ENCODE measurements around the gene ZDHHC14.
A peak's percentile ranks its signal among the peaks of the same experiment; 100 is the strongest.

ZDHHC14 gene

DNA sequence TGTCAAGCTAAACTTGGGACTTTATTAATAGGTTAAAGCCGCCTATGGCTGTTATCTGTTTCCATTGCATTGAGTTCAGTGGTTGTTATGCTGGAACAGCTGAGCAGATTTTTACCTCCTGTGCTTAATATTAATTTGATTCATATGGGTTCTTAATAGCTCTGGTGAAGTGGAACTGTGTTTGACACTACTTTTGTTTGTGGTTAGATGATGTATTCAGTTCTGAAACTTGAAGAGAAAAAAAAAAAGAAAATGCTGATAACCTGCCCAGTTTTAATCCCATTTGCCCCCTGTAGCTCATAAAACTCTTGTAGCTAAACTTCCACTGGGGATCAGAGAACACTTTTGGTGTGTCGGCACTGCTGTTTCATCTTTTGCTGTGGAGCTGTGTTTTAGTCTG is 117.8 kb downstream of the ZDHHC14 start:
- H3K4me3 ChIP-seq (ENCODE audit: low read length): no peak overlapping the region
- no peak for DNase-seq (ENCODE audit: low read depth, low spot score)

DNA sequence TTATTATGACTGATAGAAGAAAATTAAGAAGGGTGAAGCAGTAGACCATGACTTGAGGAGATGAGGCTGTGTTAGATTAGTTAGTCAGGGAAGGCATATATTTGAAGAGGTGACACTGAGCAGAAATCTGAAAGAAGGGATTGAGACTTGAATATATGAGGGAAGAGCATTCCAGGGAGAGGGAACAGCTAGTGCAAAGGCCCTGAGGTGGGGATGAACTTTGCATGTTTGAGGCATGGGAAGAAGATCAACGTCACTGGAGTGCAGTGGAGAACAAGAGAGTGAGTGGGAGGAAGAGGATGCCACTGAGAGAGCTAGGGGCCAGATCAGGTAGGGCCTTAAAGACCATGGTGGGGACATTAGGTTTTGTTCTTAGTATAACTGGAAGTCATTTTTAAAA is 119.0 kb downstream of the ZDHHC14 start:
- no peak overlapping the region for H3K4me3 ChIP-seq (ENCODE audit: low read length)
- no peak for DNase-seq (ENCODE audit: low read depth, low spot score)

DNA sequence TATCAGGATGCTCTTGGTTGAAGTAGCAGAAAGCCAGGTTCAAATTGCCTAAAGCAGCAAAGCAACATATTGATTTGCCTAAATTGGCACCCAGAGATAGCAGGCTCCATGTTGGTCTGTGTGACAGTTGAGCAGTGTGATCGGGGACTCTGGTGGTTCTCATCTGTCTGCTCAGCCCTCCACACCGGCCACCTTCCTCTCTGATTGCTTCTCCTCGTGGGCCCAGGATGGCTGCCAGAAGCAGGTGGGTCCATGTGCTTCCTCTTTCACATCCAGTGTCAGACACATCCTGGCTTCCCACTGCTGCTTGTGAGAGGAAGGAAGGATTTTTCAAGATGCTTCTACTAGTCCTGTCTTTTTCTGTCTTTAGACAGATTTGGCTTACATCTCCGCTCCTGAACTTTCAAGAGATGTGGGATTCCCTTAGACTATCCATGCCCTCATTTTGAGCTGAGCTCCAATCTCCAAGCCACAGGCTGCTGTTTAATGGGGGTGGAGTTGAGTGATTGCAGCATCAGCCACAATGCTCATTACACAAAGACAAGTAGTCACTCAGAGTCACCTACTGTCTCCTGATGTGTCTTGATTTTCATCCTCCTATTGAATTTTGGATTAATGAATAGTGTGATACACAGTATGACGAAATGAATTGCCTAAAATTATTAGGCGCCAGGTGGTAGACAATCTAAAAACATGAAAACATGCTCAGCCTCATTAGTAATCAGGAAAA is 122.2 kb downstream of the ZDHHC14 start:
- no peak for DNase-seq (ENCODE audit: low read depth, low spot score)

GRCh38 chr6:157505912-157506491 is 125.0 kb downstream of the ZDHHC14 start:
- H3K4me3 ChIP-seq (ENCODE audit: low read length): no peak overlapping the region
- no peak for DNase-seq (ENCODE audit: low read depth, low spot score)

More for the DNA sequence above, 122.2 kb downstream of the ZDHHC14 start:
- no peak overlapping the region for H3K4me3 ChIP-seq (ENCODE audit: low read length)

DNA sequence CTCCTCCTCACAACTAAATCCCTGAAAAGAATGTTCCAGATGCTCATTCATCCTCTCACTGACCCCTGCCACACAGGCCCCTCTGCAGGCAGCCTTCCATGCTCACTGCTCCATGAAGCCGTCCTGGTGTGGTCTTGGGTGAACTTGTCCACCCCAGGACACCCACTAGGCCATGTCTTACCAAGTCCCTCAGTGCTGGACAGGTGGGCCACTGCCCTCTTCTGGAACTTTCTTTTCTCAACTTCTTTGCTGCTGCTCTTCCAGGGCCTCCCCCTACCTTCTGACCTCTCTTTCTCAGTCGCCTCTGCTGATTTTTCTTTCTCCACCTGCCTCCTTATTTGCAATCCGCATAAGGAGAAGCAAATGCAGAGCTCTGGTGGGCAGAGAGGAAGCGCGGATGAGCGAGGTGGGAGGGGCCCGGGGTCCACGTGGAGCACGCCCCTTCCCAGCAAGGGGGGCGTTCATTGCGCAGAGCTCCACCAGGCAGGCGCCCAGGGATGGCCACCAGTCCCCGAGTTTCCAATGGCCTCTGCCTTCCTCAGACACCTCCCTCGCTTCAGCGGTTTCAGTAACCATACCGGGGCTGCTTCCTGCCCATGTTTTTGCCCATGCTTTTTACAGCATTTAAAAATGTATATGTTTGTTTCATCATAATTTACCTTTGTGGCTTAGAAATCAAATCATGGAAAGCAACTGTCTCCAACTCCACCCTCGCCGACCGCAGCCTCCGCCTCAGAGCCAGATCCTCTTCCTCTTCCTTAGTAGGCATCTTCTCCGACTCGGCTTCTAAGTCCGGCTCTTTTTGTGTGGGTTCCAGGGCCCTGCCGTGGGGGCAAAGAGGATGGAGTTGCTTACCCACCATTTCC is 129.6 kb downstream of the ZDHHC14 start:
- DNase-seq (ENCODE audit: low read depth, low spot score): peak; percentile 59
- peak overlapping the region; percentile 29 for H3K4me3 ChIP-seq (ENCODE audit: low read length)

- H3K4me3 ChIP-seq (ENCODE audit: low read length): no peak overlapping the region
- DNase-seq (ENCODE audit: low read depth, low spot score): no peak
These were observed 130.8 kb downstream of the ZDHHC14 start for GRCh38 chr6:157511682-157512381.

DNA sequence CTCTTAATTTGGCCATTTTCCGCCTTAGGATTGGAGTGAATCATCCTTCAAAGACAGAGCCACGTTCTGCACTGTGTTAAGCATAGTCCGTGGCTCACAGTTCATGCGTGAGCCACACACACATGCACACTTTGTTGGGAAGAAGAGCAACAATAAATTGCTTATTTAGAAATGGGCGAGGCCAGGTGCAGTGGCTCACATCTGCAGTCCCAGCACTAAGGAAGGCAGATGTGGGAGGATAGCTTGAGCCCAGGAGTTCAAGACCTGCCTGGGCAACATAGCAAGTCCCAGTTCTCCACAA is 131.3 kb downstream of the ZDHHC14 start:
- DNase-seq (ENCODE audit: low read depth, low spot score): no peak
- no peak overlapping the region for H3K4me3 ChIP-seq (ENCODE audit: low read length)

- no peak overlapping the region for H3K4me3 ChIP-seq (ENCODE audit: low read length)
- DNase-seq (ENCODE audit: low read depth, low spot score): no peak
These were observed 132.1 kb downstream of the ZDHHC14 start for GRCh38 chr6:157513004-157513603.

DNA sequence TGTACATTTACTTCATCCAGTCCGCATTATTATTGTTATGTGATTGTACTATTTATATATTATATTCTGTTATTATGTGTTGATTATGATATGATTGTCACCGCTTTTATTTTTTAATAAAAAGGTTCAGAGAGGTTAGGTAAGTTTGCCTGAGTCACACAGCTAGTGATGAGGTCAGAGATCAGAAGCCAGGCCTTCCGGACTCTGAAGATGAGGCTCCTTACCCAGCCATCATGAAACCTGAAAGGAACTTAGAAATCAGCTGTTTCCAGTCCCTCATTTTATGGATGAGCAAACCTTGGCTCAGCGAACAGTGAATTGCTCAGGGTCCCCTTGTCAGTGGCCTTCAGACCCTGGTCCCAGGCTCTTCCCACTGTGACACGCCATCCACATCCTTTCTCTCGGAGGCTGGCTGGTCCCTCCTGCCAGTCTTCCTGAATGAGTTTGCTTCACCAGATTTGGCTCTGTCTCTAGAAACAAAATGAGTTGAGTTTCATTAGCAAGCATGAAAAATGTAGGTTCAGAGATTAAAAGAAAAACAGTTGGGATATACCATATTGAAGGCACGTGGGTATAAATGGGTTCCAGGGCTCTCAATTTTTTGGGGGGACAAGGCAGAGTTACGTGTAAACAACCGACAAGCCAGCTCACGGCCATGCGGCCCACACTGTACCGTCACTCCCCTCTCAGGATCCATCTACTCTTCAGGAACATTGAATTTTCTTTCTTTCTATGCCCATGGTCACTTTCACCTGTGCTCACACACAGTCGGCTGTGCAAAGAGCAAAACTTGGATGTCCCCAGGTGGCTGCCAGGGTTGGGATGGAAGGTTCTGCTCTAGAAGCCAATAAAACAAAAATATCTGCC is 132.9 kb downstream of the ZDHHC14 start:
- H3K4me3 ChIP-seq (ENCODE audit: low read length): no peak overlapping the region
- DNase-seq (ENCODE audit: low read depth, low spot score): no peak

DNA sequence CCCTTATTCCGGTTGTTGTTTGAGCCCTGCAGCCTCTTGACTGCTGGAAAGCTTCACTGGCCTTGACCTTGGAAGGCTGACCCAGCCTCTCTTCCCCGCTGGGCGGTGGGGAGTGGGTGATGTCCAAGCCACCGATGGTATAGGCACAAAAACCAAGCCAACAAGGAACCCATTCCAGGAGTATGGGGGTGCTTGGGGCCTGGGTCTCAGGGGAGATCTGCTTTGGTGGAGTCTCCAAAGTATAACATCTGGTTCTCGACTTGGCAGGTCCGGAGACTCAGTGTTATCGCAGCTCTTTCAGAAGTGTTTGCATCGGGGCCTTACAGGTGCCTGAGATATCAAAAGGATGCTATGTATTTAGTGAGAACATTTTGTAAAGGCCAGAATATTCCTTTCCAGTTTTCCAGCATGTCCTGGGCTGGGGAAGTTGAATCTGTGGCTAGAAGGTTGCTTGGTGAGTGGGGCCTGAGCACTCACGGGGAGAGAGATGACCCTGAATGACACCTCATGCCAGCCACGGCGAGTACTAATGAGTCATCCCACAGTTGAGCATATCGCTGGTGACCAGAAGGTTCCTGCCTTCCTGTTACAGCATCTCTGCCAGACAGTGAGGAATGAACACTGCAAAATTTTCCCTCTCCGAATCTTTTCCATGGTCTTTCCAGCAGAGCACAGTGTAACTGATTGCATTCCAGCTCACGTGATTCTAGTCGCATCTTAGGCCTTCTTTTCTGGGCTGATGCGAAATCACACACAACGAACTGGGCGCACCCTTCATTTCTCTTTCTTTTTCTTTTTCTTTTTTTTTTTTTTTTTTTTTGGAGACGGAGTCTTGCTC is 133.9 kb downstream of the ZDHHC14 start:
- no peak for DNase-seq (ENCODE audit: low read depth, low spot score)
- H3K4me3 ChIP-seq (ENCODE audit: low read length): no peak overlapping the region

DNA sequence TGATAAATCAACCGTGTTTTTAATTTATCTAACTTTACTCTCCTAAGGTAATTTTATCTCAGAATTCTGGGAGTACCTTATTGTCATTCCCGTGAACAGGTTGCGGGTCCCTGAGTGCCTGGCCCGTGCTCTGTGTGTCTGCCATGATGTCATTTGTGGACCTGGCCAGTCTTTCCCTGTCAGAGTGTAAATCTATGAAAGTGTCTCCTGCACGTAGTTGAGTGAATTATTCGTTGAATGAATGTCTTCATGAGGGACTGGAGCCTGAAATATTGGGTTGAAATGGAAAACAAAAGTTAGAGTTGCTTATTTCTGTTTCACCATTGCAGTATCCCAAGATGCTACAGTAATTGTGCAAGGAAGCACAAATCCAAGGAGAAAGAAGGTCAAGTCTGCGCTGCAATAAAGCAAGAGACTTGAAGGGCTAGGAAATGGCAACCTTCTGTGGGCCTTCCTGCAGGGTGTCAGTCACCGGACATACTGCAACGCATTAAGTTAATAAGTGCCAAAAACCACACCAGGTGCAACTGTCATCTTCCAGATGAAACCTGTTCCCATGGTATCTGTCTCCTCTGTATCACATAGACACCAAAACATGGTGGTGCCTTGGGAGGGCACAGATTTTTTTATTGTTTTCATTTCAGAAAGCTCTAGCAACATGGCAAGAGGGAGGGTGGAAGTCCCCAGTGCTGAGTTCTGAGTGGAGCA is 135.5 kb downstream of the ZDHHC14 start:
- H3K4me3 ChIP-seq (ENCODE audit: low read length): no peak overlapping the region
- no peak for DNase-seq (ENCODE audit: low read depth, low spot score)

DNA sequence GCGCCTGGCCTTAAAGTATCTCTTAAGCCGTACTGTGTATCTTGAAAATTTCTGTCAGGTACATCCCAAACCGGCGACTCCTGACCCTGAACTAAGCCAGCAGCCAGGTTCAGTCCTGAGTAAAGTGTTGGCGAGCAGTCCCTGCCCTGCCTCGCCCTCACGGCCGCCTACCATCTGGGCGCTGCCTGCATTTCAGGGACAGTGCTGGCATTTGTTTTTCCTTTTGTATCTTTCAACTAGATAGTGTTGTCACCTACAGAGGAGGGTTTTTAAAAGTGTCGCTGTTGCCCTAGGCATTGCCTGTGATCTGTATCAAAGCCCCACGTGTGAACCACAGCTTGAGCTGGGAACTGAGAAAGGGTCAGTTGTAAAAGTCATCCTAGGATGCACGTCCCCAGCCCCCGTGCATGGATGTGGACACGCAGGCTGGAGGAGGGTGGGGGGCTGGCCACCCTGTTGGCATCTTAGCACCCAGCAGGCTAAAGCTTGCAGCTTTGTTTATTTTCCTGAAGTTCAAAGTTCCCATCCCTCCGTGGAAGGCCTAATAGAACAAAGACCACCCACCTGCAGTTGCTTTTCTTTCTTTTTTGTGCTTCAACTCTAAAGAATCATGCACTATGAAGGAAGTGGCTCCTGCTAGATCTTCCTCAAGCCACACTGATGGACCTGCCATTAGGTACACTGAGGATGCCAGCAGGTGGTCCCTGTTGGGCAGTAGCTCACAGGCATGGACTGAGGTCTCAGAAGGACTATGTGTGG is 136.8 kb downstream of the ZDHHC14 start:
- no peak overlapping the region for H3K4me3 ChIP-seq (ENCODE audit: low read length)
- DNase-seq (ENCODE audit: low read depth, low spot score): no peak

GRCh38 chr6:157518397-157519250 is 137.6 kb downstream of the ZDHHC14 start:
- no peak overlapping the region for H3K4me3 ChIP-seq (ENCODE audit: low read length)
- no peak for DNase-seq (ENCODE audit: low read depth, low spot score)

GRCh38 chr6:157519255-157520116 is 138.5 kb downstream of the ZDHHC14 start:
- DNase-seq (ENCODE audit: low read depth, low spot score): no peak
- no peak overlapping the region for H3K4me3 ChIP-seq (ENCODE audit: low read length)

GRCh38 chr6:157520117-157520406 is 139.1 kb downstream of the ZDHHC14 start:
- H3K4me3 ChIP-seq (ENCODE audit: low read length): no peak overlapping the region
- DNase-seq (ENCODE audit: low read depth, low spot score): no peak

Data from Jurkat, Clone E6-1 (cell line).